PFSK-1 (cell line): Measurements from ENCODE around the gene ANKRD34A.

Experiments used
- FOXP2 ChIP-seq: optimal IDR thresholded peaks from 2 replicates; pipeline ENCODE3; 2011; ENCODE audit warnings: borderline replicate concordance, control low read depth, inconsistent platforms; ENCODE audit not compliant: insufficient read depth; ENCODE audit errors: extremely low read length, extremely low read depth
- POLR2AphosphoS5 ChIP-seq: IDR thresholded peaks from 2 replicates; pipeline ENCODE4 v1.6.1; 2012; ENCODE audit warnings: low read depth, mild to moderate bottlenecking, control low read depth, low read length, moderate library complexity
- SIN3A ChIP-seq: IDR thresholded peaks from 2 replicates; pipeline ENCODE4 v1.6.1; 2012; ENCODE audit warnings: mild to moderate bottlenecking, low read length, moderate library complexity, borderline replicate concordance; ENCODE audit not compliant: insufficient read depth

GRCh38 chr1:146007489-146008133 lies 43.2 kb upstream of the ANKRD34A start:
- no peak for TF ChIP-seq POLR2AphosphoS5
- TF ChIP-seq SIN3A, result no peak
- no peak for TF ChIP-seq FOXP2
